Prostate gland (tissue), 2 donors: ENCODE data around the gene C18orf54.
"Not testable (repeated sequence)": the region's sequence is repeated elsewhere in the genome, so short reads cannot be mapped to it uniquely, and the experiment has no call there.

Experiments used
- POLR2A ChIP-seq: fragments of 450-650 bp; IDR thresholded peaks from one replicate; pipeline ENCODE4 v1.6.1; 2016; ENCODE audit warnings: antibody characterized with exemption, mild to moderate bottlenecking
- TF ChIP-seq, protein P1 (sequence below), 4 experiments: fragments of 200-600 bp in 2 of 4; fragments of 450-650 bp in 2 of 4; sonication (generic) in 2 of 4; IDR thresholded peaks; 1 replicate in 3 of 4; 2 replicates in 1 of 4; pipeline ENCODE4 v1.5.1; 2016 to 2019; ENCODE audit warnings: antibody characterized with exemption in 4 of 4, mild to moderate bottlenecking in 2 of 4, moderate library complexity in 2 of 4

GRCh38 chr18:54386800-54387495 is 29.2 kb downstream of the C18orf54 start:
- TF ChIP-seq, protein P1, sequence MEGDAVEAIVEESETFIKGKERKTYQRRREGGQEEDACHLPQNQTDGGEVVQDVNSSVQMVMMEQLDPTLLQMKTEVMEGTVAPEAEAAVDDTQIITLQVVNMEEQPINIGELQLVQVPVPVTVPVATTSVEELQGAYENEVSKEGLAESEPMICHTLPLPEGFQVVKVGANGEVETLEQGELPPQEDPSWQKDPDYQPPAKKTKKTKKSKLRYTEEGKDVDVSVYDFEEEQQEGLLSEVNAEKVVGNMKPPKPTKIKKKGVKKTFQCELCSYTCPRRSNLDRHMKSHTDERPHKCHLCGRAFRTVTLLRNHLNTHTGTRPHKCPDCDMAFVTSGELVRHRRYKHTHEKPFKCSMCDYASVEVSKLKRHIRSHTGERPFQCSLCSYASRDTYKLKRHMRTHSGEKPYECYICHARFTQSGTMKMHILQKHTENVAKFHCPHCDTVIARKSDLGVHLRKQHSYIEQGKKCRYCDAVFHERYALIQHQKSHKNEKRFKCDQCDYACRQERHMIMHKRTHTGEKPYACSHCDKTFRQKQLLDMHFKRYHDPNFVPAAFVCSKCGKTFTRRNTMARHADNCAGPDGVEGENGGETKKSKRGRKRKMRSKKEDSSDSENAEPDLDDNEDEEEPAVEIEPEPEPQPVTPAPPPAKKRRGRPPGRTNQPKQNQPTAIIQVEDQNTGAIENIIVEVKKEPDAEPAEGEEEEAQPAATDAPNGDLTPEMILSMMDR (IDR thresholded peaks at IDR 0.05): not testable (repeated sequence)
- not testable (repeated sequence) for TF ChIP-seq POLR2A
